Measurements from ENCODE around the gene IGF2BP1. TPM values are rescaled to one million over a fixed set of nuclear protein-coding genes. Genes with fewer than 3 reads are reported as not detected.
"Not testable (repeated sequence)": the region's sequence is repeated elsewhere in the genome, so short reads cannot be mapped to it uniquely, and the experiment has no call there.

Gene IGF2BP1
- total RNA-seq, 1 donor from 2014 or later, result 4.5 TPM

DNA sequence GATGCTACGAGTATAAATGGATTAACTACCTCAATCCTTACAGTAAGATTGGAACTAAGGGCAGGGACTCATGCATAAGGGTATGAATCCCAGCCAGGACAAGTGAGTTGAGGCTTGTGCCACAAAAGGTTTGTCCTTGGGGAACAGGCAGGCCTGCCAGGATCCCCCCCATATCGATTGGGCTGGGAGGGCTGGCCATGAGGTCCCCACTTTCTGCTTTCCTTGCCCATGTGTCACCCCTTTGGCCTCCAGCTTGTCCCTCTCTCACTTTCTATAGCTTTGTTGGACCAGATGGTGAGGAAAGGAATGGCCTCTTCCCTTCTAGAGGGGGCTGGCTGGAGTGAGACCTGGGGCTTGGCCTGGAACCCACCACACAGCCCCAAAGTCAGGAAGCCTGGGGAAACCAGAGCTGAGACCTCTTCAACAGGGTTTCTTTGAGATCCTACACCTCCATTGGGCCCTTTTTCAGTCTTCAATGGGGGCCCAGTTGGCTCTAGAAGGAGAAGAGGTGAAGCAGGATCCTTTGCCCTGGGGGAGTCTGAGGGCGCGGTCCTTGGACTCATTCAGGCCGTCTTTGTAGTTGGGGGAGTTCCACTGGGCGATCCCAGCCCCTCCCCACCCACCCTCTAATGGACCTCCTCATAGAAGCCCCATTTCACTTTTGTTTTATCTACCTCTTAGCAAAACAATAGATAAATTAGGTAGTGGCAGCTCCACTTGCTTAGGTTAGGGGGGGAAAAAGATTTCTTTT lies 57.3 kb downstream of the IGF2BP1 start:
- no peak for DNase-seq

DNA sequence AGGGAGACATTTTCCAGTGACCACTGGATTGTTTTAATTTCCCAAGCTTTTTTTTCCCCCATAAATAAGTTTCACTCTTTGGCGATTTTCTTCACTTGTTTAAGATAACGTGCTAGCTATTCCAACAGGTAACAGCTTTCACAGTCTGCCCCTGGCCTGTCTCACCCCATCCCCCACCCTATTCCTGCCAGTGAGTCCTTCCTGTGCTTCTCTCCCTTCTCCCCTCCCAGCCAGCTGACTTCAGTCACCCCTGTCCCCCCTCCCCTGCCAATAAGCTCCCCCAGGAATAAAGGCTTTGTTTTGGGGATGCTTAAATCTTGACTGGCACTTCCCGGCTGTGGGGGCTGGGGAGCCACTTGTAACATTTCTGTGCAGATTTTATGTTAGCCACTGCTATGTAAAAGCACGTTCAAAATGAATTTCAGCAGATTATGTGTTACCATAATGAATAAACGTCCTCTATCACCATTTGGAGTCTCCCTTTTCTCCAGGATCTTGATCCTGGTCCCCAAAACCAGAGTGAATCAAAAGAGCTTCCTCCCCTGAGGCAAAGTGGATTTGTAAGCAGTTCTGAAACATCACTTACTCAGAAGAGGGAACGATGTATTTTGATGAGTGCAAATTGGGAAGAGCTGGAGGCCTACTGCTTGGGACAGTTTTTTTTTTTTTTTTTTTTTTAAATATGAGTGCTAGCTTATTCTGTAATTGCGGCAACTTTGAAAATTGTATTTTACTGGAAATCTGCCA lies 58.2 kb downstream of the IGF2BP1 start:
- DNase-seq, result no peak

DNA sequence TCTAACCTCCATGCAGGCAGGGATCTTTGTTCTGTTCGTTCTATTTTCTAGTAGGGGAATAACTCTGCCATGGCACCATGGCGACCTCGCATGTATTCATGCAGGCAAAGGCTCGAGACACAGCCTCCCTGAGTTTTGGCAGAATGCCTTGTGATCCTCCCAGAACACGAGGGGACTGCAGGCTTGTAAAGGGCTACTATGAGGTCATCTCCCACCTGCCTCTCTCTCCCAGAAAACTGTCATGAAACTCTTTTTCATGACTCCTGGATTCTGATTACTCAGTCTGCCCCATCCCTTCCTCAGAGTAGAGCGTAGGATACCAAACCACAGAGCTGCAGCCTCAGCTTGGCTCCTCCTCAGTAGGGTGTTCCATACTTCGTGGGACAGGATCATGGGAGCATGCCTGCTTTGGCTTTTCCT lies 64.3 kb downstream of the IGF2BP1 start:
- DNase-seq, result no peak

DNA sequence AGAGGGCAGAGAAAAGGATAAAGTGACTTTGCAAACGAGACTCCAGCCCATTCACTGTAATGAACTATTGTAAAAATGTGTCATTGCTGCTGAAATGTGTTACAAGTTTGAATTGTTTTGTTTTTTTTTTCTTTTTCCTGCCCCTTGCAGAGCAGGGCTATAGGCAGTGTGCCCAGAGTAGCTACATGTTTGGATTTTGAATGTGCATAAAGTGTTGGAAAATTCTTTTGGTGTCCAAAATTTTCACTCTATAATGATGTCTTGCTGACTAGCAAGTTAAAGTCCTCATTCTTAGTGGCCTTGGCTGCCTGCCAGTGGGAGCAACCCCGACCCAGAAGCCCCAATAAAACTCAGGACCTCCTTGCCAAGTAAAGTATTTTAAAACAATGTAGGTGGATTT lies 66.5 kb downstream of the IGF2BP1 start:
- peak; percentile 33 for DNase-seq

DNA sequence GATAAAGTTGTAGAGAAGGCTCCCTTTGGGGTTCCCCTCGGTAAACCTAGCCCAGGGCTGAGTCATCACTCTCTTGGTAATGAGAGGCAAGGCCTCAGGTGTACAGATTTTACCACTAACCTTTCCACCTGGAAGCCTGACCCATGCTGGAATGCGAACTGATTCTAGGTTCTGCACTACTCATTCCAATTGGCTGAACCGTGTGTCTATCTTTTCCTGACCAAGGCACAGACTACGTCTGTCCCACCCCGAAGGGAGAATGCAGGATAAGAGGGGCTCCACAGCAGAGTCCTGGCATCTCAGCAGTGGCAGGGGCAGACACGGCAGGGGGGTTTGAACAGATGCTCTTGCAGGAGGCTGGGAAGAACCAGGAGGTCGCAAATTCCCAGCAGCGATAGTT lies 70.0 kb downstream of the IGF2BP1 start:
- no peak for DNase-seq

DNA sequence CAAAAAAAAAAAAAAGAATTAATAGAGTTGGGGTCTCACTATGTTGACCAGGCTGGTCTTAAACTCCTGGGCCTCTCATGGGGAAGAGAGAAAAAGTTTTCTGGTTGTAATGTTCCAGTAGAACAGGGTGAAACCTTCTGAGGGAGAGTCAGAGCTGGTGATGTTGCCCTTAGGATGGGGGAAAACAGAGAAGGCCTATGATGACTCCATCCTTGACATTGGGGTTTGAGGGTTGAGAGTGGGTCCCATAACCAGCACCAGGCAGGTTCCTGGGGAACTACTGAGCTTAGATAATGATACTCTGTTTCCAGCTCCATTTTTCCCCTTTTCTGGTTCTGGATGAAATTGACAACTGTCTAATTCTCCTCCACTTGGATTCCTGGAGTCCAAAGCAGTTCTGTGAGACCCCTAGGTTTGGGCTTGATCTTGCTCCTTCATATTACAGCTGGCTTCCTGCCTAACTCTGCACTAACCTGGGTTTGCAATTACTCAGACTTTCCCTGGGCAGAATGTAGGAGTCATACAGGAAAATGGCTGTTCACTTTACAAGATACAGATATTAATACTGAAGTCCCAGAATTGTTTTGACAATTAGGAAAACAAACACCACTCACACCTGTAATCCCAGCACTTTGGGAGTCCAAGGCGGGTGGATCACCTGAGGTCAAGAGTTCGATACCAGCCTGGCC lies 72.5 kb downstream of the IGF2BP1 start:
- no peak for DNase-seq

DNA sequence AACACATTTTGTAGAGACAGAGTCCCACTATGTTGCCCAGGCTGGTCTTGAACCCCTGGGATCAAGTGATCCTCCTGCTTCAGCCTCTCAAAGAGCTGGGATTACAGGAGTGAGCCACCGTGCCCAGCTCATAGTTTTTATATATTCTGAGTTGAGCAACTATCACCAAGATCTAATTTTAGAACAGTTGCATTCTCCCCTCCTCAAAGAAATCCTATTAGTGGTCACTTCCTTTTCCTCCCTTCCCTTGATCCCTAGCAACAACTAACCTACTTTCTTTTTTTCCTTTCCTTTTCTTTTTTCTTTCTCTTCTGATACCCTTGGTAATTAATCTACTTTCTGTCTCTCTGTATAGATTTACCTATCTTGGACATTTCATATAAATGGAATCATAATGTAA lies 73.9 kb downstream of the IGF2BP1 start:
- DNase-seq, result no peak

DNA sequence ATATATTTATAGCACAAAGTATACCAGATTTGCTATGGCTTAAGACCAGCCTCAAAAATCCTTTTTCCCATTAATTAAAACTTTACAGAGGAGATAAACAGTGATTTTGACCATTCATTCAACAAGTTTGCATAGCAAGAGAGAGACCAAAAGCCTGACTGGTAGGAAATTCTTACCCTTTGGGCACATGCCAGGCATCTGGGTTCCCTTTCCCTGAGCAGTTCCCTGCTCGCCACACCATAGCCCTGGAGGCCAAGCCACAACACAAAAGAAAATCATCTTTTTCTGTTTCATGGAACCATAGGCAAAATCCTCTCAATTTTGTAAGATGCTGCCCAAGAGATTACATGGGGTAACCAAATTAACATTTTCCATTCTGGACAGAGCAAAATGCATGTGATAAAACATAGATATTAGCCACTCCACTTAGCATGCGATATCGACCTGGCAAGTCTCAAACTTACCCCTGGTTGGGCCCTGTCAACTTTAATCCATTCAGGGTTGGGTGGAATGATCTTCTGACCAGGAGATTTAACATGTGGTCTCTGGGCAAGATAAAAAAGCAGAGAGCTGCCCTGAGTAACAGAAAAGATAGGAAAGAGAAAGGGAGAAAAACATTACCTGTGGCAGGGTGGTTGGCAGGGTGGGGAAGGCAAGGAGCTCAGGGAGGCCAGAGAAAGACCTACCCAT lies 77.8 kb downstream of the IGF2BP1 start:
- DNase-seq, result no peak

DNA sequence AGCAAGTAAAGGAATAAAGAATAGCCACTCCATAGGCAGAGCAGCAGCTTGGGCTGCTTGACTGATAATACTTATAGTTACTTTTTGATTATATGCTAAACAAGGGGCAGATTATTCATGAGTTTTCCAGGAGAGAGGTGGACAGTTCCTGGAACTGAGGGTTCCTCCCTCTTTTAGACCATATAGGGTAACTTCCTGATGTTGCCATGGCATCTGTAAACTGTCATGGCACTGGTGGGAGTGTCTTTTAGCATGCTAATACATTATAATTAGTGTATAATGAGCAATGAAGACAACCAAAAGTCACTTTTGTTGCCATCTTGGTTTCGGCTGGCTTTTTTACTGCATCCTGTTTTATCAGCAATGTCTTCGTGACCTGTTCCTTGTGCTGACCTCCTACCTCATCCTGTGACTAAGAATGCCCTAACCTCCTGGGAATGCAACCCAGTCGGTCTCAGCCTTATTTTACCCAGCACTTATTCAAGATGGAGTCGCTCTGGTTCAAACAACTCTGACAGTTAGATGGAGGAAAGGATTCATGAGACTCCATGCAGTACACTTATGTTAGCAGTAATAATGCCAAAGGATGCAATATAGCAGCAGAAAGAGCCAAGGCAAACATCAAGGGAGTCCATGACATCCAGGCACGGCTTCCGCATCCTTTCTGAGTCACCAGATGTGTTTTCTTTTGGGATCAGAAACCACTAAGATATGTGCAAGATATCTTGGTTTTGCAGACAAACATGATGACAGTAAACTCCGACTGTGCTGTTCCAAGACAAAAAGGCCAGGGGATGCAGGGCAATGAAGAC lies 79.6 kb downstream of the IGF2BP1 start:
- no peak for DNase-seq

DNA sequence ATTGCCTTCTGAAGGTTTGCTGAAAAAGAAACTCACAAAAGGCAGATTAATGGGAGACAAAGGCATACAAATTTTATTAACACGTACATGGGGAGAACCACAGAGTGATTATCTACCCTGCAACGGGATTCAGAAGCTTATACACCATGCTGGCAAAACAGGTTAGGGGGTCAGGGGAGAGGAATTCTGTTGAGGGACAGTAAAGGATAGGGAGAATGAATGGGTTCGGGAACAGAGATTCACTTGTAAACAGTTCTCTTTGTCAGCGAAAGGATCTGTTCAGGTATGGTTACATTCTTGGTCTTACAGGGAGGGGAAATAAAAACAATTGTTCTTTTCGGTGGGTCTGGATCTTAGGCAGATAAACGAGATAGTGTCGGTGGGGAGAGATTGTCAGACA lies 81.1 kb downstream of the IGF2BP1 start:
- no peak for DNase-seq

DNA sequence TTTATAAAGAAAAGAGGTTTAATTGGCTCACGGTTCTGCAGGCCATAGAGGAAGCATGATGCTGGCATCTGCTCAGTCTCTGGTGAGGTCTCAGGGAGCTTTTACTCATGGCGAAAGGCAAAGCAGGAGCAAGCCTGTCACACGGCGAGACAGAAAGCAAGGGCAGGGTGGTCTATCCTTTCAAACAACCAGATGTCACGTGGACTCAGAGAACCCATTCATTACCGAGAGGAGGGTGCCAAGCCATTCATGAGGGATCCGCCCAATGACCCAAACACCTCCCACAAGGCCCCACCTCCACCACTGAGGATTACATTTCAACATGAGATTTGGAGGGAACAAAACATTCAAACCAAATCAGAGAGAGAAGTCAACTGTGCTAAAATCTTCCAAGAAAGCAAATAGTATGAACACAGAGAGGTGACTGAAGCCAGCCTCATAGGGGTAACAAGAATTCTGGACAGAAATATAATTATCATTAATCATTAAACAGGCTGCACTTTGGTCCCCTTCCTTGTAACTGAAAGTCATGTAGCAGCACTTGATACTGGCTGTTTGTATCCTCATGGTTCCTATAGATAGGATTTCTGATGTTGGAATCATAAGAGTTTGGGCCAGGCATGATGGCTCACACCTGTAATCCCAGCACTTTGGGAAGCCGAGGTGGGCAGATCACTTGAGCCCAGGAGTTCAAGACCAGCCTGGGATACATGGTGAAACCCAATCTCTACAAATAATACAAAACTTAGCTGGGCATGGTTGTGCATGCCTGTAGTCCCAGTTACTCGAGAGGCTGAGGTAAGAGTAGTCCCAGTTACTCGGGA lies 82.9 kb downstream of the IGF2BP1 start:
- DNase-seq, result no peak

DNA sequence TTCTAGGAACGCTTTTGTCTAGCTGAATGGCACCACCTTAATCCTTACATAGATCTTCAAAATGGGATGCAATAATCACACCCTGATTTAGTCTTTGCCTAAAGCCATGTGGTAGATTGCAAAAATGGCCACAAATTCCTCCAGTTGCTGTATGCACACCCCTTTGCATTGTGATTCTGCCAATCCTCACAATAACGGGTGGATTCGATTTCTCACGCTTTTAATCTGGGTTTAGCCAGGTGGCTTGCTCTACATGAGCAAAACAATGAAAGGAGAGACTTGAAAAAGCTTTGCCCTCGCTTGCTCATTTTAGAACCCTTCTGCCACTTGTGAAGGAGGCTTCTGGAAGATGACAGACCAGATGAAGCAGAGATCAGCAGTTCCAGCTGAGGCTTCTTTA lies 85.0 kb downstream of the IGF2BP1 start:
- DNase-seq, result no peak

DNA sequence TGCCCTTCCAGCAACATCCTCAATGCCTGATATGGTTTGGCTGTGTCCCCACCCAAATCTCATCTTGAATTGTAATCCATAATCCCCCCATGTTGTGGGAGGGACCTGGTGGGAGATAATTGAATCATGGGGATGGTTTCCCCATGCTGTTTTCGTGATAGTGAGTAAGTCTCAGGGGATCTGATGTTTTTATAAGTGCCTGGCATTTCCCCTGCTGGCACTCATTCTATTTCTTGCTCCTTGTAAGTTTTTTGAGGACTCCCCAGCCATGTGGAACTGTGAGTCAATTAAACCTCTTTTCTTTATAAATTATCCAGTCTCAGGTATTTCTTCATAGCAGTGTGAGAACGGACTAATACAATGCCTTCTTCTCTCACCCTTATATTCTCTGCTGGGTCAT lies 87.9 kb downstream of the IGF2BP1 start:
- DNase-seq, result not testable (repeated sequence)

DNA sequence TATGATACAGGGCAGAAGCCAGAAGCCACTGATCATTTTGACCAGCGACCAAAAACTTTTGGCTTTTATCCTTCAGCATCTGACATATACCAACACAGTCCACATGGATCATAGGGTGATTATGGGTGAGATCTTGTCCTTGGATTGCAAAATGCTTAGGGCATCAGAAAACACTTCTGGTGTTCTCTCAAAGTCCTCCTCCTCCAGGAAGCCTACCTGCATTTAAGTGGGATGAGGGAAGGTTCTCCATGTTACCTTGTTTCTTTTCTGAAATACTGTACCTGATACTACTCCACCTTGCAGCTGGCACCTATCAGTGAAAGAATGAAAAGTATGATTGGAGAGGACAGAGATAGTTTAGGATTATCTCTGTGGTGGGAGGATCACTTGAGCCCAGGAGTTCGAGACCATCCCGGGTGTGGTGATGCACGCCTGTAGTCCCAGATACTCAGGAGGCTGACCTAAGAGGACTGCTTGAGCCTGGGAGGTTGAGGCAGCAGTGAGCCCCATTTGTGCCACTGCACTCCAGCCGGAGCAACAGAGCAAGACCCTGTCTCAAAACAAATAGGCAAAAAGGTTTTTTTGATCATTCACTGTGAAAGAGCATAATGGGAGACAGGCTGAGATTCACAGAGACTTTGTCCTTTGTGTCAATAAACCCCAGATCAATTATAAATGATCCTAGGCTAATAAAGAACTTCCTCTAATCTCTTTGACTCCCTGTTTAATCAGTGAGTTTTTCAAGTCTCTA lies 88.6 kb downstream of the IGF2BP1 start:
- DNase-seq, result no peak

DNA sequence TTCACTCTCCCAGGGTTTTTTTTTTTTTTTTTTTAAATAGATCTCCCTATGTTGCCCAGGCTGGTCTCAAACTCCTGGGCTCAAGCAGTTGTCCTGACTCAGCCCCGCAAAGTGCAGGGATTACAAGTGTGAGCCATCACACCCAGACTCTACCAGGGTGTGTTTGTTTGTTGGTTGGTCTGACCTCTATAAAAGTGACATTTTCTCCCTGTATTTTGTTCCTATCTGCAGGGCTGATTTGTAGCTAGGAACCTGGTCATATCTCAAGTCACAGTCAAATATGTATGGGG lies 89.1 kb downstream of the IGF2BP1 start:
- no peak for DNase-seq

DNA sequence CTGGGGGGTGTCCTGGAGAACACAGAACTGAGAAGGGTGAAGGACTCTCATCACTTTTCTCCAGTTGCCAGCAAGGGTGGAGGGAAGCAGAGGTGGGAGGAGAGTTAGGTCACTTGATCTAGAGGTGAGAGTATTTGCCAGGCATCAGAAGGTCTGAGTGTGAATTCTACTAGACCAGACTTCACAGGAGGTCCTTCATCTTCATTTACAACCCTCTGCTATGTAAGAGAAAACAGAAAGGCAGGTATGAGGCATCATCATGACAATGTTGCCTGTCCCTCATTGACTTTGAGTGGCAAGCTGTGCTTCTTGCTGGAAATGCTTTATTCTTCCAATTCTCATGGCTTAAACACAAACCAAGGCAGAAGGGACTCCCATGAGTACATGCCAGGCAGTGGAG lies 89.5 kb downstream of the IGF2BP1 start:
- no peak for DNase-seq

DNA sequence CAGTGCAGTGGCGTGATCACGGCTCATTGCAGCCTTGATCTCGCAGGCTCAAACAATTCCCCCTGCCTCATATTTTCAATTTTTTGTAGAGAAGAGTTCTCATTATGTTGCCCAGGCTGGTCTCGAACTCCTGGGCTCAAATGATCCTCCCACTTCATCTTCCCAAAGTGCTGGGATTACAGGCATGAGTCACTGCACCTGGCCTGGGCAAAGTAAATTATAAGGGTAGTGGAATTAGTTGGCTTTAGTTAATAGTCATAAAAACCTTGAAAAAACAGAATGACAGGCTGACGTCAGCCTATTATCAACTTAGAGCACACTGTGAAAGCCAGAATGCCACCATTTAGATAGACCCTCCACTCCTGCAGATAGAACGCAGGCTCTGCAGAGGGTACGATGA lies 91.9 kb downstream of the IGF2BP1 start:
- no peak for DNase-seq

DNA sequence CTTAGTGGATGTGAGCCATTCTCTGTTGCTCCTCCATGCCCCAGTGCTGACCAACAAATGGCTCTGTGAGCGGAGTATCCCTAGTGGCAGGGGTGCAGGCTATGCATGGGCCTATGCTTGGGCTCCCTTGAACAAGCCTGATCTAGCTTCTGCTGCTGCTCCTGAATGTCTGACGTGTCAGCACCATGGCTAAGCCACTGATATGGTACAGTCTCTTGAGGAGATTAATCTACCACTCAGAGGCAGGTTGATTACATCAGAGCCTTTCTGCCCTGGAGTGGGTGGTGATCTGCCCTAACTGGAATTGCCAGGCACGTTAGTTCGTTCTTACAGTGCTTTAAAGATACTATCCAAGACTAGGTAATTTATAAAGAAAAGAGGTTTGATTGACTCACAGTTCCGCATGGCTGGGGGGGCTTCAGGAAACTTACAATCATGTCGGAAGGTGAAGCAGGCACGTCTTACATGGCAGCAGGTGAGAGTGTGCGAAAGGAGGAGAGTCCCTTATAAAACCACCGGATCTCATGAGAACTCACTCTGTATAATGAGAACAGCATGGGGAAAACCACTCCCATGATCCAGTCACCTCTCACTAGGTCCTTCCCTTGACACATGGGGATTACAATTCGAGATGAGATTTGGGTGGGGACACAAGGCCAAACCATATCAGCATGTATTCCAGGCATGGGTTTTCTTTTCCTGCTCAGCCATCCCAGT lies 93.9 kb downstream of the IGF2BP1 start:
- peak; percentile 29 for DNase-seq

DNA sequence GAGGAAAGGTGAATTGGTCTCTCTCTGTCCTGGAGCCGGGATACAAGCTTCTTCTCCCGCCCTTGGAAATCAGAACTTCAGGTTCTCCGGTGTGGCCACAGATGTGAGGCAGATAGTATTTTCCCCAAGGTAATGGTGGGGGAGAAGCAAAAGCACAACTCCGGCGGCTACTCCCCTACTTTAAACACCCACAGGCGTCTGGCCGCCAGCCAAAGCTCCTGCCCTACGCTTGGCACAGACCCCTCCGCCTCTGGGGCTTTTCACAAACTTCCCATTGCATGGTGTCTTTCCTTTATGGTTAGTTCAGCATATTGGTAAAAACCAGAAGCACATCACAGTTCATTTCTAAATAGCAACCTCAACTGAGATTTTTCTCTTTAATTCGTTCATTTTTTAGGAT lies 95.9 kb downstream of the IGF2BP1 start:
- DNase-seq, result peak; percentile 25

DNA sequence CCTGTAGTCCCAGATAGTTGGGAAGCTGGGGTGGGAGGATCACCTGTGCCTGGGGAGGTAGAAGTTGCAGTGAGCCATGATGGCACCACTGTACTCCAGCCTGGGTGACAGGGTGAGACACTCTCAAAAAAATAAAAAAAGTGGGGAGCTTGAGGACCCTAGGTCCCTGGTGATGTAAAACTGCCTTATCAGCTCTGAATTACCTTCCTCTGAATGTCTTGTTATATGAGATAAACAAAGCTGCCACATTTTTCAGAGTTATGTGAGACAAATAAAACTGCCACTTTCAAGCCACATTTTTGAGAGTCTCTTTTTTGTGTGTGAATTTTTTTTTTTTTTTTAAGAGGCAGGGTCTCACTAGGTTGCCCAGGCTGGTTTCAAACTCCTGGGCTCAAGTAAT lies 103.4 kb downstream of the IGF2BP1 start:
- DNase-seq, result no peak
